Neuronal stem cell (in vitro differentiated cells): ENCODE data around the gene OR2A42.
"Not testable (repeated sequence)": the region's sequence is repeated elsewhere in the genome, so short reads cannot be mapped to it uniquely, and the experiment has no call there.

Experiments used
- DNase-seq: peaks from one replicate; pipeline ENCODE4 v3.0.0-alpha.2; 2013; ENCODE audit warnings: low spot score
- H2AFZ ChIP-seq: one replicate; pipeline ENCODE4 v1.6.1; 2013; ENCODE audit warnings: mild to moderate bottlenecking, low read length, inconsistent platforms
- H2AK5ac ChIP-seq: 2 replicates; pipeline ENCODE4 v1.6.1; 2013; ENCODE audit warnings: low read depth, mild to moderate bottlenecking, inconsistent platforms, low read length, moderate library complexity, mixed read lengths
- H2BK120ac ChIP-seq: 2 replicates; pipeline ENCODE4 v1.6.1; 2013; ENCODE audit warnings: low read depth, mild to moderate bottlenecking, inconsistent platforms, low read length, moderate library complexity, mixed read lengths
- H2BK12ac ChIP-seq: one replicate; pipeline ENCODE4 v1.6.1; 2013; ENCODE audit warnings: low read length, inconsistent platforms
- H2BK15ac ChIP-seq: 2 replicates; pipeline ENCODE4 v1.6.1; 2013; ENCODE audit warnings: mild to moderate bottlenecking, low read length, inconsistent platforms, mixed read lengths
- H2BK5ac ChIP-seq: one replicate; pipeline ENCODE4 v1.6.1; 2013; ENCODE audit warnings: inconsistent platforms, mild to moderate bottlenecking, low read length, moderate library complexity
- H3K14ac ChIP-seq: one replicate; pipeline ENCODE4 v1.6.1; 2013; ENCODE audit warnings: low read length, inconsistent platforms
- H3K18ac ChIP-seq: 2 replicates; pipeline ENCODE4 v1.6.1; 2013; ENCODE audit warnings: low read length, inconsistent platforms
- H3K23ac ChIP-seq: 2 replicates; pipeline ENCODE4 v1.6.1; 2013; ENCODE audit warnings: low read depth, mild to moderate bottlenecking, mixed read lengths, low read length, inconsistent platforms; ENCODE audit not compliant: poor library complexity
- H3K27ac ChIP-seq: replicated peaks from 3 replicates; pipeline ENCODE4 v1.5.1; 2013; ENCODE audit warnings: low read length, inconsistent platforms
- H3K27me3 ChIP-seq, 3 experiments: 2 replicates each; pipeline ENCODE4 v1.6.1; 2013; ENCODE audit warnings: low read length in 3 of 3, mild to moderate bottlenecking in 2 of 3, inconsistent platforms in 1 of 3, low read depth in 1 of 3, mixed read lengths in 1 of 3, moderate library complexity in 1 of 3; ENCODE audit not compliant: control insufficient read depth in 3 of 3, insufficient read depth in 3 of 3
- H3K36me3 ChIP-seq, 2 donors: replicated peaks in 1 of 2; 2 replicates each; pipeline ENCODE4 v1.6.1; 2013; ENCODE audit warnings: low read length in 2 of 2; ENCODE audit not compliant: control insufficient read depth in 2 of 2, insufficient read depth in 2 of 2
- H3K4ac ChIP-seq: 2 replicates; pipeline ENCODE4 v1.6.1; 2013; ENCODE audit warnings: inconsistent platforms, mild to moderate bottlenecking, low read length, moderate library complexity
- H3K4me1 ChIP-seq, 2 donors: 1 replicate in 1 of 2; 2 replicates in 1 of 2; pipeline ENCODE4 v1.6.1; 2013; ENCODE audit warnings: low read length in 2 of 2, low read depth in 1 of 2; ENCODE audit not compliant: control insufficient read depth in 2 of 2, insufficient read depth in 1 of 2
- H3K4me2 ChIP-seq: one replicate; pipeline ENCODE4 v1.6.1; 2013; ENCODE audit warnings: mild to moderate bottlenecking, low read length, inconsistent platforms; ENCODE audit not compliant: insufficient read depth, poor library complexity, severe bottlenecking
- H3K4me3 ChIP-seq, 2 donors: 2 replicates each; pipeline ENCODE4 v1.5.1; 2013; ENCODE audit warnings: low read length in 2 of 2, mild to moderate bottlenecking in 2 of 2, inconsistent platforms in 1 of 2, moderate library complexity in 1 of 2
- H3K79me1 ChIP-seq: one replicate; pipeline ENCODE4 v1.6.1; 2013; ENCODE audit warnings: low read depth, mild to moderate bottlenecking, inconsistent platforms, low read length, moderate library complexity
- H3K9ac ChIP-seq: one replicate; pipeline ENCODE4 v1.6.1; 2013; ENCODE audit warnings: mild to moderate bottlenecking, low read depth, low read length, inconsistent platforms; ENCODE audit not compliant: poor library complexity
- H3K9me3 ChIP-seq, 2 donors: replicated peaks in 1 of 2; 2 replicates each; pipeline versions ENCODE3 to v1.6.1; 2013; ENCODE audit warnings: low read length in 2 of 2, mild to moderate bottlenecking in 2 of 2, inconsistent platforms in 1 of 2, low read depth in 1 of 2, mixed read lengths in 1 of 2, moderate library complexity in 1 of 2; ENCODE audit not compliant: control insufficient read depth in 2 of 2, insufficient read depth in 1 of 2
- H4K8ac ChIP-seq: one replicate; pipeline ENCODE4 v1.6.1; 2013; ENCODE audit warnings: low read depth, mild to moderate bottlenecking, inconsistent platforms, low read length, moderate library complexity
- H4K91ac ChIP-seq: one replicate; pipeline ENCODE4 v1.6.1; 2013; ENCODE audit warnings: low read length, low read depth, mild to moderate bottlenecking, inconsistent platforms; ENCODE audit not compliant: poor library complexity
- WGBS, 2 donors: extraction: QIAGEN DNeasy Blood & Tissue Kit; methylation state at CpG; one replicate each; pipeline ENCODE4 v1.1.7; 2013; ENCODE audit warnings: missing lambda C conversion rate in 2 of 2, mixed read lengths in 1 of 2; ENCODE audit not compliant: insufficient read length in 2 of 2, insufficient replicate concordance in 1 of 2; ENCODE audit errors: extremely low coverage in 2 of 2; 5-methylcytosine and 5-hydroxymethylcytosine counted together

Gene OR2A42

DNA sequence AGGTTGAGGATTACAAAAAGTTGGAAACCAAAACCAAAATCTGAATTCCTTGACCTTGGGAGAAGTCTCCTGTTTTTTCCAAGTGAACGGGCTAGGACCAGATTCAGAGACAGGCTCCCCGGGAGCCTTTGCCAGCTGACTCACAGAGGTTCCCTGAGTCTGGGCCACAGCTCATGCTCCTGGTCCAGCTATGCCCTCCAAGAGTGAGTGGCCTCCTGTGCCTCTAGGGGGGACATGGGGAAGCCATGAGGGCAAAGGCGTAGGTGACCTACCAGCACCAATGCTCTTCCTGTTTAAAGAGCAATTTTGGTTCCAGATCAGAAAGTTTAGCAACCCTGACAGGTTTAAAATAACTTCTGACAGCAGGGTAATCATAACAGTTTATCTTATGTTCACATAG is 10.6 kb downstream of the OR2A42 start:
- H4K91ac ChIP-seq, H3K4ac ChIP-seq, H2BK120ac ChIP-seq, H2BK15ac ChIP-seq, H3K27me3 ChIP-seq, H3K4me3 ChIP-seq, H3K36me3 ChIP-seq, H3K4me2 ChIP-seq, DNase-seq, H2AFZ ChIP-seq, H3K9ac ChIP-seq, H3K27ac ChIP-seq, H4K8ac ChIP-seq, H3K14ac ChIP-seq, H3K18ac ChIP-seq, H2BK5ac ChIP-seq, H3K23ac ChIP-seq, H2BK12ac ChIP-seq, H3K79me1 ChIP-seq, H2AK5ac ChIP-seq, H3K4me1 ChIP-seq, H3K9me3 ChIP-seq: not testable (repeated sequence)
- no CpG with 5 or more reads among the region's 3 CpGs for WGBS, 2 donors

DNA sequence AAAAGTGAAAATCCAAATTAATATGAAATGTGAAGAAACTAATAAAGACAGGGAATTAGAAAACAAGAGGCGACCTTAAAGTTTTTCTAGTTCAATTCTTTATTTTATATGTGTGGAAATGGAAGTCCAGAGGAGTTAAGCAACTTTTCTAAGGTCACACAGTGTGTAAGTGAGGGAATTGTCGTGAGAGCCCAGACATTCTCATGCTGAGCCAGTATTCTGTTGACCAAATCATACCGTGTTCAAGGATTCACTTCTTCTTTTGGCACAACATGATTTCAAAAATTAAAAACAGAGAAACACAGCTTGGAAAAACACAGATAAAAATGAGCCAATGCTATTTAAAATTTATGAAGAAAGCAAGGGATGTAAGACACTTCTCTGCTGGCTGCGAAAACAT is 12.5 kb downstream of the OR2A42 start:
- H3K27ac ChIP-seq, H3K14ac ChIP-seq, H2BK5ac ChIP-seq, DNase-seq, H3K4me1 ChIP-seq, H4K8ac ChIP-seq, H3K27me3 ChIP-seq, H2AFZ ChIP-seq, H3K4me3 ChIP-seq, H3K9ac ChIP-seq, H3K36me3 ChIP-seq, H2AK5ac ChIP-seq, H3K4me2 ChIP-seq, H3K23ac ChIP-seq, H3K18ac ChIP-seq, H3K9me3 ChIP-seq, H3K4ac ChIP-seq, H2BK12ac ChIP-seq, H2BK120ac ChIP-seq, H4K91ac ChIP-seq, H2BK15ac ChIP-seq, H3K79me1 ChIP-seq: not testable (repeated sequence)
- whole genome bisulfite sequencing, 2 donors, result no CpG with 5 or more reads among the region's 4 CpGs

DNA sequence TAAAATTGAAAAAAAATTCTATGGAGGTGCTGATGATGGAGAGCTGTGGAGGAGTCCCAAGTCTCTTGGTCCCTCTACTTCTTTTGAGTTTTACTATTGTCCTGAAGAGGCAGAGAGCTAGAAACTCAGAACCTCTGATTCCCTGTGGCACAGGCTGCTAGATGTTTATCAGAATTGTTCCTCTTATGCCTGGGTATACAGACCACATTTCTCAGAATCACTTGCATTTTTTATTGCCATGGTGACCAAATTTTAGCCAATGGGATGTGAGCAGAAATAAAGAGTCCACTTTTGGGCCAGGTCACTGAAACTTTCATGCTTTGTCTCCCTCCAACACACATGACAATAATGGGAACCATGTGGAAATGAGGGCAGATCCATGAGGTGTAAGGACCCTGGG is 15.7 kb downstream of the OR2A42 start:
- not testable (repeated sequence) for DNase-seq, H2AFZ ChIP-seq

GRCh38 chr7:144220531-144220930 is 18.9 kb downstream of the OR2A42 start:
- DNase-seq, H2AK5ac ChIP-seq, H2BK120ac ChIP-seq, H3K27ac ChIP-seq, H2AFZ ChIP-seq, H3K36me3 ChIP-seq, H2BK12ac ChIP-seq, H3K4me1 ChIP-seq, H3K4me2 ChIP-seq, H3K79me1 ChIP-seq, H4K91ac ChIP-seq, H4K8ac ChIP-seq, H3K23ac ChIP-seq, H3K27me3 ChIP-seq, H3K4me3 ChIP-seq, H3K4ac ChIP-seq, H3K9me3 ChIP-seq, H2BK15ac ChIP-seq, H3K18ac ChIP-seq, H3K14ac ChIP-seq, H2BK5ac ChIP-seq, H3K9ac ChIP-seq: not testable (repeated sequence)

More for the DNA sequence above, 15.7 kb downstream of the OR2A42 start:
- H3K4me1 ChIP-seq, H3K4ac ChIP-seq, H3K18ac ChIP-seq, H3K9ac ChIP-seq, H3K27me3 ChIP-seq, H3K9me3 ChIP-seq, H3K23ac ChIP-seq, H3K79me1 ChIP-seq, H3K14ac ChIP-seq, H2BK120ac ChIP-seq, H3K4me2 ChIP-seq, H2BK12ac ChIP-seq, H3K27ac ChIP-seq, H2BK15ac ChIP-seq, H3K4me3 ChIP-seq, H4K8ac ChIP-seq, H3K36me3 ChIP-seq, H2BK5ac ChIP-seq, H2AK5ac ChIP-seq, H4K91ac ChIP-seq: not testable (repeated sequence)
